Spleen (tissue), 11 donors: ENCODE measurements around the gene SUSD6. TPM values are rescaled to one million over a fixed set of nuclear protein-coding genes. Genes with fewer than 3 reads are reported as not detected.
A peak's percentile ranks its signal among the peaks of the same experiment; 100 is the strongest.

ENCODE experiments used
- DNase-seq: peaks from one replicate; pipeline ENCODE4 v3.0.0-alpha.2; 2020
- H3K27ac ChIP-seq, 8 donors: fragments of 200-600 bp; sonication (generic) in 7 of 8; 1 replicate in 4 of 8; 2 replicates in 4 of 8; pipeline versions ENCODE4 v1.5.0 to v1.8.0; 2016 to 2021; ENCODE audit warnings: inconsistent platforms in 4 of 8, mild to moderate bottlenecking in 4 of 8, moderate library complexity in 1 of 8
- H3K27me3 ChIP-seq, 7 donors: fragments of 200-600 bp; sonication (generic) in 6 of 7; replicated peaks in 1 of 7; 1 replicate in 4 of 7; 2 replicates in 3 of 7; pipeline versions ENCODE4 v1.5.0 to v1.8.0; 2016 to 2021; ENCODE audit warnings: inconsistent platforms in 3 of 7, mild to moderate bottlenecking in 1 of 7
- H3K36me3 ChIP-seq, 6 donors: fragments of 200-600 bp; sonication (generic) in 5 of 6; 1 replicate in 4 of 6; 2 replicates in 2 of 6; pipeline versions ENCODE4 v1.5.0 to v1.8.0; 2016 to 2021; ENCODE audit warnings: inconsistent platforms in 2 of 6
- H3K4me1 ChIP-seq, 6 donors: fragments of 200-600 bp; sonication (generic) in 5 of 6; 1 replicate in 3 of 6; 2 replicates in 3 of 6; pipeline versions ENCODE4 v1.5.0 to v1.8.0; 2016 to 2021; ENCODE audit warnings: inconsistent platforms in 3 of 6
- H3K4me3 ChIP-seq, 8 donors: fragments of 200-600 bp; sonication (generic) in 7 of 8; 1 replicate in 4 of 8; 2 replicates in 4 of 8; pipeline versions ENCODE4 v1.5.0 to v1.8.0; 2016 to 2021; ENCODE audit warnings: inconsistent platforms in 4 of 8, mild to moderate bottlenecking in 4 of 8, moderate library complexity in 2 of 8
- H3K9me3 ChIP-seq, 8 donors: fragments of 200-600 bp; sonication (generic) in 7 of 8; 1 replicate in 4 of 8; 2 replicates in 4 of 8; pipeline versions ENCODE4 v1.5.0 to v1.8.0; 2016 to 2021; ENCODE audit warnings: inconsistent platforms in 4 of 8
- POLR2A ChIP-seq, 3 donors: fragments of 450-650 bp; IDR thresholded peaks; one replicate each; pipeline ENCODE4 v1.5.1; 2017; ENCODE audit warnings: antibody characterized with exemption in 3 of 3, mild to moderate bottlenecking in 1 of 3
- POLR2AphosphoS5 ChIP-seq, 3 donors: sonication (generic); formaldehyde crosslinking; IDR thresholded peaks; one replicate each; pipeline ENCODE4 v1.5.1; 2017; ENCODE audit warnings: antibody characterized with exemption in 3 of 3
- WGBS, 5 donors: extraction: QIAGEN DNeasy Blood & Tissue Kit in 3 of 5; methylation state at CpG; one replicate each; pipeline versions ENCODE4 v1.1.5 to v1.1.7; 2013 to 2018; 5-methylcytosine and 5-hydroxymethylcytosine counted together
- intact Hi-C: fragments of 100-400 bp; cut with DNase I; formaldehyde crosslinking; loops from one replicate; pipeline ENCODE4 v1.15.0; 2023; ENCODE audit warnings: low total_unique reads
- polyA plus RNA-seq, 3 donors: library from polyadenylated mRNA; stranded (reverse); fragments of 200-250 nt; gene quantifications; one replicate each; pipeline ENCODE4 v1.2.1, GENCODE V29; 2013
- total RNA-seq, 7 donors: library from RNA; depleted of rRNA in 3 of 7; stranded (reverse); fragments of >200 nt in 3 of 7; fragmentation: NEBNext Ultra II Directional in 4 of 7; extraction: Animal tissue kit (Norgen Biotek cat#: 25700) in 4 of 7; gene quantifications; one replicate each; pipeline versions ENCODE4 v1.1.0 to v1.2.1, GENCODE V29; 2016 to 2021
- TF ChIP-seq, protein P1 (sequence below), 11 experiments: fragments of 200-600 bp in 7 of 11; fragments of 450-650 bp in 4 of 11; sonication (generic) in 4 of 11; IDR thresholded peaks in 8 of 11; conservative IDR thresholded peaks in 3 of 11; 1 replicate in 7 of 11; 2 replicates in 4 of 11; pipeline versions ENCODE4 v1.4.0 to v1.8.0; 2016 to 2021; ENCODE audit warnings: antibody characterized with exemption in 11 of 11, inconsistent platforms in 4 of 11, mild to moderate bottlenecking in 1 of 11
- donor health status: healthy with polysubstance abuse.
- donor health status: DM: no; HTN: no; CAD: no; lungs with moderate emphysema.
- donor health status: DM: no; HTN: no; CAD: no.
- donor health status: Bipolar disorder and iron deficiency.
- donor health status: healthy.
- donor health status: DM: no; HTN: no; CAD: no.
- donor health status: DM: yes; HTN: yes; CAD: no.

The SUSD6 gene
- total and polyA plus RNA-seq, 10 donors, result 10.7 to 120 (median 86.4) TPM

DNA sequence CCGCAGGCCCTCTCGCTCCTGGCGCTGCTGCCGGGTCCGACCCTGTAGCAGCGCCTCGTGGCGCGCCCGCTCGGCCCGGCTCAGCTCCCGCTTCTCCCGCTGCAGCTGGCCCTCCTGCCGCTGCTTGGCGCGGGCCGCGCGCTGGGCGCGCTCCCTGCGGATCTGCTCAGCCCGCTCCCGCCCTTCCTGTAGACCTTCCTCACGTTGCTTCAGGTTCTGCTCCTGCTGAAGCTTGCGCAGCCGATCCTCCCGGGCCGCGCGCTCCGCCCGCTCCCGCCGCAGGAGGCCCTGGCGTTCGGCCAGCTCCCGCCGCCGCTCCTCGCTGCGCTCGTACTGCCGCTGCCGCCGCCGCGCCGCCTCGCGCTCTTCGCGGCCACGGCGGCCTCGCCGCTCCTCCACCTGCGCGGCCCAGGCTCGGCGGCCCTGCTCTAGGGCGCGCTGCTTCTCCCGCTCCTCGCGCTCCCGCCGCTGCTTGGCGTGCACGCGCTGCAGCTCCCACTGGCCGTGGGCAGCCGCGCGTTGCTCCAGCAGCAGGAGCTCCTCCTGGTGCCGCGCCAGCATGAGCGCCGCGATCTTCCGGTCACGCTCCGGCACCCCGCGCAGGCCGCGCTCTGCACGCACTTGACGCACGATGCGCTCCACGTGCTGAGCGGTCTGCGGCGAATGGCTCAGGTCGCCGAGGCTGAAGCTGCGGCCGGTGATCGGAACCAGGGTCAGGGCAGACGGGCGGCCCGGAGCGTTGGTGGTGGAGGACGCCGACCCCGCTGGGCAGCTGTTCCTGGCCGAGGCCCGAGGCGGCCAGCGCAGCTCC, 39.2 kb upstream of the SUSD6 start:
- WGBS, 5 donors, result 1 to 49% (median 11%) methylated on average over 23 to 112 of the region's 112 CpGs
- H3K36me3 ChIP-seq, result no peaks in the 10 kb centered on the region
- no peak overlapping the region for H3K27ac ChIP-seq
- peak in 1 of 3 donors; percentile 32 for TF ChIP-seq POLR2AphosphoS5 (IDR thresholded peaks at IDR 0.05)
- TF ChIP-seq, protein P1, sequence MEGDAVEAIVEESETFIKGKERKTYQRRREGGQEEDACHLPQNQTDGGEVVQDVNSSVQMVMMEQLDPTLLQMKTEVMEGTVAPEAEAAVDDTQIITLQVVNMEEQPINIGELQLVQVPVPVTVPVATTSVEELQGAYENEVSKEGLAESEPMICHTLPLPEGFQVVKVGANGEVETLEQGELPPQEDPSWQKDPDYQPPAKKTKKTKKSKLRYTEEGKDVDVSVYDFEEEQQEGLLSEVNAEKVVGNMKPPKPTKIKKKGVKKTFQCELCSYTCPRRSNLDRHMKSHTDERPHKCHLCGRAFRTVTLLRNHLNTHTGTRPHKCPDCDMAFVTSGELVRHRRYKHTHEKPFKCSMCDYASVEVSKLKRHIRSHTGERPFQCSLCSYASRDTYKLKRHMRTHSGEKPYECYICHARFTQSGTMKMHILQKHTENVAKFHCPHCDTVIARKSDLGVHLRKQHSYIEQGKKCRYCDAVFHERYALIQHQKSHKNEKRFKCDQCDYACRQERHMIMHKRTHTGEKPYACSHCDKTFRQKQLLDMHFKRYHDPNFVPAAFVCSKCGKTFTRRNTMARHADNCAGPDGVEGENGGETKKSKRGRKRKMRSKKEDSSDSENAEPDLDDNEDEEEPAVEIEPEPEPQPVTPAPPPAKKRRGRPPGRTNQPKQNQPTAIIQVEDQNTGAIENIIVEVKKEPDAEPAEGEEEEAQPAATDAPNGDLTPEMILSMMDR (IDR thresholded peaks at IDR 0.05 in 8 of 11, conservative IDR thresholded peaks at IDR 0.05 in 3 of 11), result no peak
- peaks cover 5 to 100% (median 72%) of the 10 kb centered on the region in 7 donors for H3K27me3 ChIP-seq
- peak overlapping the region; percentile 18 to 69 (median 44) for H3K4me3 ChIP-seq
- H3K9me3 ChIP-seq, result no peaks in the 10 kb centered on the region
- DNase-seq, result no peak
- intact Hi-C loops, result loop anchor here (10.0 kb wide), 1 partner anchor 327 kb away; no protein-coding TSS in a partner anchor
- H3K4me1 ChIP-seq, result peaks cover 13 to 42% (median 37%) of the 10 kb centered on the region in 6 donors

DNA sequence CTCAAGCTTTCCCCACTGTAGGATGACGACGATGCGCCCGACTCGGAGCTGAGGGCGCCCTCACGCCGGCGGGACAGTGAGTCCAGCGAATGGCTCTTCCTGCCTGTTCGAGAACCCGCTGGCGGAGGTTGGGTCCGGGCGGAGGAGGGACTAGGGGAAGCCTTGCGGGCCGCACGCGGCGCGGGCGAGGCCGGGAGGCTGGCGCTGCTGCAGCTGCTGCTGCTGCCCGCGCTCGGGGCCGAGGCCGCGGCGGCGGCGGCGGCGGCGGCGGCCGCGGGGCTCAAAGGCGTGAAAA, 38.6 kb upstream of the SUSD6 start:
- H3K4me1 ChIP-seq, result peaks cover 13 to 42% (median 37%) of the 10 kb centered on the region in 6 donors
- H3K27ac ChIP-seq, result no peak overlapping the region
- H3K9me3 ChIP-seq, result no peaks in the 10 kb centered on the region
- H3K36me3 ChIP-seq, result no peaks in the 10 kb centered on the region
- peak overlapping the region in 6 of 8 donors; percentile 30 to 69 (median 44) for H3K4me3 ChIP-seq
- WGBS, 5 donors, result 16 to 41% (median 32%) methylated on average over 19 to 40 of the region's 40 CpGs
- no peak for TF ChIP-seq POLR2AphosphoS5 (IDR thresholded peaks at IDR 0.05)
- no peak for TF ChIP-seq POLR2A (IDR thresholded peaks at IDR 0.05)
- TF ChIP-seq, protein P1 (IDR thresholded peaks at IDR 0.05 in 8 of 11, conservative IDR thresholded peaks at IDR 0.05 in 3 of 11), result no peak
- intact Hi-C loops, result loop anchor here (10.0 kb wide), 1 partner anchor 328 kb away; no protein-coding TSS in a partner anchor
- peaks cover 5 to 99% (median 72%) of the 10 kb centered on the region in 7 donors for H3K27me3 ChIP-seq
- DNase-seq, result no peak

DNA sequence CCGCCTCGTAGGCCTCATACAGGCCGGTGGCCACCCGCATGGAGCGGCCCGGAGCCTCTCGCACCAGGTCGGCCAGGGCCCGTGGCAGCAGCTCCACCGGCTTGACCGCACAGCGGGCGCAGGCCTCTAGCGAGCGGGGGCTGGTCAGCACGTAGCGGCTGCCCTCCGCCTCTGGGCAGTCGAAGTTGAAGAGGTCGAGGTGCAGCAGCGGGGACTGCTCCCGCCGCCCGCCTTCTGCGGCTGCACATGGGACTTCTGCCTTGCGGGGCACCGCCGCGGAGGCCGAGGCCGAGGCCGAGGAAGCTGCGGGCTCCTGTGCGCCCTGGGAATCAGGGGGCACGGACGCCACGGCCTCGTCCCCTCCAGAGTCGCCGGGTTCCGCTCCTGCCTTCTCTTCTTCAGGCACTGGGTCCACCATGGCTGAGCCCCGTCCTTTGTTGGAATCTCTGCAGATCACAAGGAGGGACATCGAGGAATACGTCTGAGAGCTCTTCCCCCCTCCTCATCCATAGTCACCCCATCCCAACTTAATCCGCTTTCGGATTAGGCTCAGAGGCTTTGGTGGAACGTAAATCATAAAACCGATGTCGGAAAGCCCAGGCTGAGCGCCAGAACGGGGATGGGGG, 38.1 kb upstream of the SUSD6 start:
- H3K27me3 ChIP-seq, result peaks cover 5 to 99% (median 70%) of the 10 kb centered on the region in 7 donors
- no peaks in the 10 kb centered on the region for H3K9me3 ChIP-seq
- H3K36me3 ChIP-seq, result no peaks in the 10 kb centered on the region
- intact Hi-C loops, result loop anchor here (10.0 kb wide), 1 partner anchor 329 kb away; no protein-coding TSS in a partner anchor
- WGBS, 5 donors, result 22 to 50% (median 27%) methylated on average over 8 to 51 of the region's 51 CpGs
- H3K4me1 ChIP-seq, result peaks cover 13 to 42% (median 37%) of the 10 kb centered on the region in 6 donors
- no peak overlapping the region for H3K27ac ChIP-seq
- no peak for DNase-seq
- TF ChIP-seq, protein P1 (IDR thresholded peaks at IDR 0.05 in 8 of 11, conservative IDR thresholded peaks at IDR 0.05 in 3 of 11), result no peak
- TF ChIP-seq POLR2A (IDR thresholded peaks at IDR 0.05), result no peak
- H3K4me3 ChIP-seq, result peak overlapping the region in 6 of 8 donors; percentile 10 to 69 (median 32)

DNA sequence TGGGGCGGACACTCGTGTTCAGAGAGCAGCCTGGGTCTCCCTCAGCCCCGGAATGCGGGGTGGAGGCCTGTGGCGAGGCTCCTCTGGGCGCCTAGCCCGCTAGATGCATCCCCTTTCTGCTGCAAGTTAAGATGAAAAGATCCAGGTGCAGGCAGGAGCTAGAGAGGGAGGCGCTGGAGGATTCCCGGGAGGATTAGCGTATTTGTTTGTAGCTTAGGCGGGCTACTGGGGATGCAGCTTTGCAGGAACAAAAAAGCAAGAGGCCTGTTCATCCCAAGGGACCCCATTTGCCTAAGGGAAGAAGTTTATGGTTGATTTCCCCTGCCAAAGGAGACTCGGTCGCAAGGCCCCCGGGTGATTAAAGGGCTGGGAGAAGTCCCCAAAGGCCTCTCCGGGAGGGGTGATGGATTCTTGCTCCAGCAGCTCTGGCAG, 37.5 kb upstream of the SUSD6 start:
- DNase-seq, result no peak

More for the DNA sequence above, 37.5 kb upstream of the SUSD6 start:
- Histone ChIP-seq H3K4me3 (peak overlapping the region in 7 of 8 donors; percentile 13 to 69 (median 33)), H3K27ac (no peak overlapping the region), H3K27me3 (peaks cover 5 to 98% (median 66%) of the 10 kb centered on the region in 7 donors), H3K36me3 (no peaks in the 10 kb centered on the region), H3K9me3 (no peaks in the 10 kb centered on the region), H3K4me1 (peaks cover 13 to 42% (median 37%) of the 10 kb centered on the region in 6 donors)
- TF ChIP-seq POLR2A (IDR thresholded peaks at IDR 0.05) (no peak), POLR2AphosphoS5 (IDR thresholded peaks at IDR 0.05) (no peak)
- TF ChIP-seq, protein P1 (IDR thresholded peaks at IDR 0.05 in 8 of 11, conservative IDR thresholded peaks at IDR 0.05 in 3 of 11), result no peak
- WGBS, 5 donors, result 4 to 9% (median 7%) methylated on average over 15 of the region's 15 CpGs
- intact Hi-C loops, result loop anchor here (10.0 kb wide), 1 partner anchor 329 kb away; no protein-coding TSS in a partner anchor
